SK-N-SH (cell line): ENCODE results near the gene MAP7D3. TPM values are rescaled to one million over a fixed set of nuclear protein-coding genes. Genes with fewer than 3 reads are reported as not detected.

Experiments
- CTCF ChIA-PET: fragments of 300-600, 350-600 bp; formaldehyde crosslinking; extraction: SDS; loops from one replicate; lab custom pipeline; 2021; lab: Yijun Ruan, JAX
- POLR2A ChIA-PET: fragments of 350-600 bp; sonication (Branson Sonifier 250); formaldehyde crosslinking; extraction: SDS; loops from one replicate; lab custom pipeline; 2020; ENCODE audit warnings: antibody characterized with exemption, inconsistent platforms; lab: Yijun Ruan, JAX
- DNase-seq: peaks from one replicate; pipeline ENCODE4 v3.0.0; 2012
- H2AFZ ChIP-seq: fragments of 200-600 bp; sonication (generic); 2 replicates; pipeline ENCODE4 v1.8.1; 2016; ENCODE audit warnings: antibody characterized with exemption, mild to moderate bottlenecking, low read depth
- H3F3A ChIP-seq: fragments of 200-600 bp; sonication (generic); replicated peaks from 2 replicates; pipeline ENCODE3; 2016; ENCODE audit warnings: antibody characterized with exemption, mild to moderate bottlenecking; ENCODE audit not compliant: insufficient read depth
- H3K27ac ChIP-seq, 2 experiments: fragments of 200-500 bp in 1 of 2; fragments of 200-600 bp in 1 of 2; sonication (Bioruptor generic) in 1 of 2; sonication (generic), shearing (Covaris generic) in 1 of 2; 2 replicates each; pipeline versions ENCODE4 v1.5.1 to v1.6.1; 2014 to 2016; ENCODE audit warnings: low read depth in 2 of 2, inconsistent platforms in 1 of 2, low read length in 1 of 2, mild to moderate bottlenecking in 1 of 2, mixed read lengths in 1 of 2
- H3K27me3 ChIP-seq: fragments of 200-600 bp; sonication (generic), shearing (Covaris generic); 2 replicates; pipeline ENCODE4 v1.6.1; 2016; ENCODE audit warnings: mixed run types; ENCODE audit not compliant: insufficient read depth
- H3K36me3 ChIP-seq, 2 experiments: fragments of 200-500 bp in 1 of 2; fragments of 200-600 bp in 1 of 2; sonication (Bioruptor generic) in 1 of 2; sonication (generic) in 1 of 2; replicated peaks in 1 of 2; 2 replicates each; pipeline versions ENCODE3 to v1.5.1; 2014 to 2016; ENCODE audit warnings: low read length in 1 of 2, mild to moderate bottlenecking in 1 of 2; ENCODE audit not compliant: insufficient read depth in 2 of 2, control insufficient read depth in 1 of 2
- H3K4me1 ChIP-seq, 2 experiments: fragments of 200-500 bp in 1 of 2; fragments of 200-600 bp in 1 of 2; sonication (Bioruptor generic) in 1 of 2; sonication (generic), shearing (Covaris generic) in 1 of 2; 2 replicates each; pipeline versions ENCODE4 v1.5.1 to v1.6.1; 2014 to 2016; ENCODE audit warnings: low read depth in 1 of 2, low read length in 1 of 2, mixed run types in 1 of 2; ENCODE audit not compliant: insufficient read depth in 2 of 2, control insufficient read depth in 1 of 2
- H3K4me2 ChIP-seq: fragments of 200-600 bp; sonication (generic), shearing (Covaris generic); 2 replicates; pipeline ENCODE4 v1.6.1; 2017; ENCODE audit warnings: mixed run types
- H3K4me3 ChIP-seq, 2 experiments: fragments of 200-500 bp in 1 of 2; fragments of 200-600 bp in 1 of 2; sonication (Bioruptor generic) in 1 of 2; sonication (generic), shearing (Covaris generic) in 1 of 2; 2 replicates each; pipeline versions ENCODE4 v1.5.1 to v1.8.1; 2014 to 2016; ENCODE audit warnings: low read depth in 2 of 2, inconsistent platforms in 1 of 2, low read length in 1 of 2, mild to moderate bottlenecking in 1 of 2, mixed read lengths in 1 of 2, moderate library complexity in 1 of 2
- H3K79me2 ChIP-seq: fragments of 200-600 bp; sonication (generic); 2 replicates; pipeline ENCODE4 v1.8.1; 2017; ENCODE audit warnings: mild to moderate bottlenecking; ENCODE audit not compliant: insufficient read depth
- H3K9ac ChIP-seq: fragments of 200-600 bp; sonication (generic); 2 replicates; pipeline ENCODE4 v1.6.1; 2017; ENCODE audit warnings: mixed run types
- H3K9me2 ChIP-seq: fragments of 200-600 bp; sonication (generic); 2 replicates; pipeline ENCODE4 v1.6.1; 2017; ENCODE audit warnings: mixed run types
- H3K9me3 ChIP-seq: fragments of 200-600 bp; sonication (generic); 2 replicates; pipeline ENCODE4 v1.6.1; 2017; ENCODE audit warnings: mixed run types, mild to moderate bottlenecking, moderate library complexity
- H4K20me1 ChIP-seq: fragments of 200-600 bp; sonication (generic); 2 replicates; pipeline ENCODE4 v1.6.1; 2017; ENCODE audit warnings: mild to moderate bottlenecking, mixed run types; ENCODE audit not compliant: insufficient read depth
- EP300 ChIP-seq, 2 experiments: IDR thresholded peaks; 2 replicates each; pipeline versions ENCODE4 v1.4.0 to v1.6.1; 2012; ENCODE audit warnings: borderline replicate concordance in 1 of 2, low read depth in 1 of 2, low read length in 1 of 2
- GABPA ChIP-seq: IDR thresholded peaks from 2 replicates; pipeline ENCODE4 v1.4.0; 2012; ENCODE audit warnings: low read depth, mild to moderate bottlenecking
- IRF3 ChIP-seq: fragments of 150-350 bp; IDR thresholded peaks from 2 replicates; pipeline ENCODE4 v1.6.1; 2016; ENCODE audit warnings: mild to moderate bottlenecking, low read depth, low read length
- JUND ChIP-seq: IDR thresholded peaks from 2 replicates; pipeline ENCODE4 v1.4.0; 2012
- MXI1 ChIP-seq: IDR thresholded peaks from 2 replicates; pipeline ENCODE4 v1.6.1; 2012; ENCODE audit warnings: mild to moderate bottlenecking, low read depth, low read length, improper control_type of control experiment
- NFIC ChIP-seq: IDR thresholded peaks from 2 replicates; pipeline ENCODE4 v1.4.0; 2012; ENCODE audit warnings: borderline replicate concordance
- NRF1 ChIP-seq: IDR thresholded peaks from 2 replicates; pipeline ENCODE4 v1.6.1; 2012; ENCODE audit warnings: low read depth, mild to moderate bottlenecking, low read length
- PBX3 ChIP-seq: IDR thresholded peaks from 2 replicates; pipeline ENCODE4; 2012
- RCOR1 ChIP-seq: fragments of 150-350 bp; IDR thresholded peaks from 2 replicates; pipeline ENCODE4 v1.6.1; 2017; ENCODE audit warnings: antibody characterized with exemption, low read length
- RFX5 ChIP-seq: IDR thresholded peaks from 2 replicates; pipeline ENCODE4 v1.6.1; 2012; ENCODE audit warnings: mild to moderate bottlenecking, improper control_type of control experiment, low read length
- SIN3A ChIP-seq: IDR thresholded peaks from 2 replicates; pipeline ENCODE4 v1.6.1; 2012; ENCODE audit warnings: low read depth, mild to moderate bottlenecking, low read length, moderate library complexity, borderline replicate concordance
- TCF12 ChIP-seq: IDR thresholded peaks from 2 replicates; pipeline ENCODE4 v1.4.0; 2012
- TEAD4 ChIP-seq: IDR thresholded peaks from 2 replicates; pipeline ENCODE4 v1.4.0; 2012; ENCODE audit warnings: mild to moderate bottlenecking, borderline replicate concordance; ENCODE audit not compliant: insufficient read depth
- USF1 ChIP-seq: IDR thresholded peaks from 2 replicates; pipeline ENCODE4 v1.4.0; 2012; ENCODE audit warnings: low read depth, borderline replicate concordance
- USF2 ChIP-seq: fragments of 150-350 bp; IDR thresholded peaks from 2 replicates; pipeline ENCODE4 v1.6.1; 2017; ENCODE audit warnings: antibody characterized with exemption, low read length, low read depth, borderline replicate concordance
- WGBS: methylation state at CpG from one replicate; pipeline ENCODE4 v1.1.6; 2017; ENCODE audit warnings: low lambda C conversion rate; 5-methylcytosine and 5-hydroxymethylcytosine counted together
- polyA plus RNA-seq, 3 experiments: library from polyadenylated mRNA; depleted of rRNA; stranded (reverse); fragments of >200 nt; gene quantifications; 2 replicates each; pipeline ENCODE4 v1.2.3, GENCODE V29; 2012

Gene MAP7D3
- polyA plus RNA-seq, 1 of the 3 experiments (the other 2 are of a cell fraction) = 5.8 TPM

GRCh38 chrX:136196691-136197155 is 54.5 kb downstream of the MAP7D3 start (continued):
- TF ChIP-seq NFIC (no peak), SIN3A (no peak), USF2 (no peak)

GRCh38 chrX:136195247-136195646 is 56.0 kb downstream of the MAP7D3 start:
- Histone ChIP-seq H3K36me3 (no peaks in the 10 kb centered on the region), H3K79me2 (no peaks in the 10 kb centered on the region), H4K20me1 (no peaks in the 10 kb centered on the region), H3K4me1 (no peaks in the 10 kb centered on the region), H2AFZ (no peak overlapping the region), H3K9me2 (no peaks in the 10 kb centered on the region), H3K4me2 (no peak overlapping the region), H3K4me3 (no peak overlapping the region), H3F3A (no peaks in the 10 kb centered on the region), H3K27ac (no peak overlapping the region), H3K27me3 (no peaks in the 10 kb centered on the region), H3K9me3 (no peaks in the 10 kb centered on the region), H3K9ac (no peak overlapping the region)
- ChIA-PET CTCF (interaction anchor here (0.8 kb wide), 1 partner anchor 10 kb away, joined by 3 read pairs; no protein-coding TSS in a partner anchor), POLR2A (interaction anchor here (0.9 kb wide), 1 partner anchor 10 kb away, joined by 3 read pairs; no protein-coding TSS in a partner anchor)
- 57% methylated on average over 4 of the region's 4 CpGs for WGBS
- no peak for DNase-seq
- TF ChIP-seq MXI1 (no peak), RCOR1 (no peak)

GRCh38 chrX:136194536-136194935 is 56.7 kb downstream of the MAP7D3 start:
- no peak overlapping the region for H3K4me2 ChIP-seq
- CTCF ChIA-PET = no interaction called here
- no peaks in the 10 kb centered on the region for H3K27me3 ChIP-seq
- DNase-seq = no peak
- H3K79me2 ChIP-seq = no peaks in the 10 kb centered on the region
- H3K36me3 ChIP-seq = no peaks in the 10 kb centered on the region
- POLR2A ChIA-PET = no interaction called here
- H3K9me2 ChIP-seq = no peaks in the 10 kb centered on the region
- H3K9me3 ChIP-seq = no peaks in the 10 kb centered on the region
- H3K4me3 ChIP-seq = no peak overlapping the region
- H3K27ac ChIP-seq = no peak overlapping the region
- no peak overlapping the region for H2AFZ ChIP-seq
- TF ChIP-seq NRF1 = no peak
- H3F3A ChIP-seq = no peaks in the 10 kb centered on the region
- no peaks in the 10 kb centered on the region for H3K4me1 ChIP-seq
- H4K20me1 ChIP-seq = no peaks in the 10 kb centered on the region
- 43% methylated on average over 2 of the region's 2 CpGs for WGBS
- H3K9ac ChIP-seq = no peak overlapping the region

GRCh38 chrX:136193771-136194170 is 57.4 kb downstream of the MAP7D3 start:
- no peaks in the 10 kb centered on the region for H3K9me2 ChIP-seq
- CTCF ChIA-PET = interaction anchor here (1.4 kb wide), 1 partner anchor 166 kb away, joined by 3 read pairs; no protein-coding TSS in a partner anchor
- TF ChIP-seq TEAD4 (no peak), SIN3A (no peak), USF2 (no peak), RFX5 (no peak), NRF1 (no peak), USF1 (no peak), JUND (no peak), EP300 (IDR thresholded peaks at IDR 0.05; ENCODE audit: borderline replicate concordance in 1 of 2, low read depth in 1 of 2, low read length in 1 of 2) (no peak), GABPA (no peak), PBX3 (no peak), MXI1 (no peak), IRF3 (no peak), TCF12 (no peak)

More at GRCh38 chrX:136193771-136194170, 57.4 kb downstream of the MAP7D3 start:
- 56% methylated on average over 4 of the region's 4 CpGs for WGBS
- H3K36me3 ChIP-seq = no peaks in the 10 kb centered on the region
- no peak overlapping the region for H3K27ac ChIP-seq
- no peak overlapping the region for H3K4me3 ChIP-seq
- H3K79me2 ChIP-seq = no peaks in the 10 kb centered on the region
- H2AFZ ChIP-seq = no peak overlapping the region
- no peaks in the 10 kb centered on the region for H4K20me1 ChIP-seq
- no peak overlapping the region for H3K9ac ChIP-seq
- no peaks in the 10 kb centered on the region for H3F3A ChIP-seq
- peaks cover 0 to 2% of the 10 kb centered on the region in 2 experiments; a peak in 1 of 4 replicates for H3K4me1 ChIP-seq
- no peak overlapping the region for H3K4me2 ChIP-seq
- no peak for DNase-seq
- no peaks in the 10 kb centered on the region for H3K9me3 ChIP-seq
- no peaks in the 10 kb centered on the region for H3K27me3 ChIP-seq
- POLR2A ChIA-PET = no interaction called here
